Fibroblast of mammary gland (primary cell): ENCODE measurements around the gene BRD7.

Source experiments
- DNase-seq: peaks from one replicate; pipeline ENCODE4 v3.0.0-alpha.2; 2010; ENCODE audit warnings: low read depth
- H3K4me3 ChIP-seq: 2 replicates; pipeline ENCODE4 v1.5.1; 2011; ENCODE audit warnings: low read depth, mild to moderate bottlenecking, low read length, moderate library complexity; ENCODE audit not compliant: control insufficient read depth
- TF ChIP-seq, protein P1 (sequence below): conservative IDR thresholded peaks from 2 replicates; pipeline ENCODE4 v1.5.1; 2011; ENCODE audit warnings: low read depth, low read length, inconsistent platforms; ENCODE audit not compliant: control insufficient read depth, insufficient read depth

The BRD7 gene

DNA sequence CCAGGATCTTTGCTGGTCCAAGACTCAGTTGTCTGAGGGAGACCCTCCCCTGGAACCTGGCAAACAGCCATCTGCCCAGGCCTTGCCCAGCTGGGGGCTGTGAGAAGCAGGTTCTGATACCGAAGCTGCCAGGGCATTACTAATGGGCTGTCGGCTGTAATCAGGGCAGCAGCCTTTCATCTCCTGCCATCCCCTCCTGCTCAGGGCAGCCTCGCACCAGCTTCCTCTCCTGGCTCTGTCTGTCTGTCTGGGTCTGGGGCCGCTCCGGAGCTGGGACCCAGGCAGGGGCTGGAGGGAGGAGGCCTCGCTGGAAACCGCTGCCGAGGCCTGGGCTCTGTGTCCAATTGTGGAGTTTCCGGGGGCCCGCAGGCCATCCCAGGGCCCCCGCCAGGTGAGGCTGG lies 21.6 kb upstream of the BRD7 start:
- no peak overlapping the region for H3K4me3 ChIP-seq
- TF ChIP-seq, protein P1, sequence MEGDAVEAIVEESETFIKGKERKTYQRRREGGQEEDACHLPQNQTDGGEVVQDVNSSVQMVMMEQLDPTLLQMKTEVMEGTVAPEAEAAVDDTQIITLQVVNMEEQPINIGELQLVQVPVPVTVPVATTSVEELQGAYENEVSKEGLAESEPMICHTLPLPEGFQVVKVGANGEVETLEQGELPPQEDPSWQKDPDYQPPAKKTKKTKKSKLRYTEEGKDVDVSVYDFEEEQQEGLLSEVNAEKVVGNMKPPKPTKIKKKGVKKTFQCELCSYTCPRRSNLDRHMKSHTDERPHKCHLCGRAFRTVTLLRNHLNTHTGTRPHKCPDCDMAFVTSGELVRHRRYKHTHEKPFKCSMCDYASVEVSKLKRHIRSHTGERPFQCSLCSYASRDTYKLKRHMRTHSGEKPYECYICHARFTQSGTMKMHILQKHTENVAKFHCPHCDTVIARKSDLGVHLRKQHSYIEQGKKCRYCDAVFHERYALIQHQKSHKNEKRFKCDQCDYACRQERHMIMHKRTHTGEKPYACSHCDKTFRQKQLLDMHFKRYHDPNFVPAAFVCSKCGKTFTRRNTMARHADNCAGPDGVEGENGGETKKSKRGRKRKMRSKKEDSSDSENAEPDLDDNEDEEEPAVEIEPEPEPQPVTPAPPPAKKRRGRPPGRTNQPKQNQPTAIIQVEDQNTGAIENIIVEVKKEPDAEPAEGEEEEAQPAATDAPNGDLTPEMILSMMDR: no peak
- DNase-seq: no peak

DNA sequence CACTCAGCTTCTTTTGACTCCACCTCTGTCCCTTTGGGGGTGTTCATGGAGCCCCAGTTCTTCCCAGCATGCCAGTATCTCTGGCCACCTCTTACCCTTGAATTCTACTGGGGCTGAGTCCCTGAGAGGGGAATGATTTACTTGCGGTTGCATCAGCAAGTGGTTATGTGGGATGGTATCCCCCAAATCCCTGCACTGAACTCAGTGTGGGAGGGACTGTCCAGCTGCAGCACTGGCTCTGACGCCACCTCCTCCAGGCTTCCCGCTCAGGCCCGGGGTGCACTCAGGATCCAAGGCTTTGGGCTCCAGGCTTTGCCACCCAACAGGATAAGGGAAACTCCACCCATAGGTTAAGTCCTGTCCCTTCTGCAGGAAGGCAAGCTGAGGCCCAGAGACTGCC lies 21.1 kb upstream of the BRD7 start:
- no peak for DNase-seq
- TF ChIP-seq, protein P1: no peak
- no peak overlapping the region for H3K4me3 ChIP-seq

DNA sequence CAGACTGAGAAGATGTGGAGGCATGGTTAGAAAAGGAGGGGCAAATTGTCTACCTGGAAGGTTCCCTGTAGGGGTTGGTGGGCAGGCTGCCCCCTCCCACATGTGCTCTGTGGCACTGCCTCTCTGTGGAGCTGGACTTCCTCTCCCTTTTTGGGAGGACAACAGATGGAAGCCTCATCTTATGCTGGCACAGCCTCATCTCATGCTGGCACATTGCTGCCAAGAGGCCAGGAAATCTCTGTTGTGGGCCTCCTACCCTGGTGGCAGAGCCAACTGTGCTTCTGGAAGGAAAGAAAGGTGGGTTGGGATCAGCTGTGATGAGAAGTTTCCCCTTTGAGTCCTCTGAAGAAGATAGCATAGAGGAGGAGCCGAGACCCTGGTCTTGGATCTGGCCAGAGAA lies 19.7 kb upstream of the BRD7 start:
- no peak overlapping the region for H3K4me3 ChIP-seq
- TF ChIP-seq, protein P1: no peak
- no peak for DNase-seq

DNA sequence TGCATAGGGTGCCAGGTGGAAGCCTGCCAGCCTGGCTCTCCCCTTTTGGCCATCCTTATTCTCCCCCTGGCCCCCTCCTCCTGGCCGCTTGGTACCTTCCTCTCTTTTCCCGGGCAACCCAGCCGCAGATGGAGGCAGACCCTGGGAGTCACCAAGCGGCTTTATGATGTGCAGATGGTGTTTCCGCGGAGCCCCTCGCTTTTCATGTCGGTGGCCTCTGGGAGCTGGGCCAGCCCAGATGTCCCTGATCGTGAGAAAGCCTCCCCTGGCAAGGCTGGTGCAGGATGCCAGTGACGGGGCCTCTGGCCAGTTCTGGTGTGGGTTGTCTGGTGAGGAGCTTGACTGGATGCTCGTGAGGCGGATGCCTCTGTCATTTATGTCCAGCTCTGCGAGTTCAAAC lies 18.0 kb upstream of the BRD7 start:
- H3K4me3 ChIP-seq: no peak overlapping the region
- TF ChIP-seq, protein P1: no peak

DNA sequence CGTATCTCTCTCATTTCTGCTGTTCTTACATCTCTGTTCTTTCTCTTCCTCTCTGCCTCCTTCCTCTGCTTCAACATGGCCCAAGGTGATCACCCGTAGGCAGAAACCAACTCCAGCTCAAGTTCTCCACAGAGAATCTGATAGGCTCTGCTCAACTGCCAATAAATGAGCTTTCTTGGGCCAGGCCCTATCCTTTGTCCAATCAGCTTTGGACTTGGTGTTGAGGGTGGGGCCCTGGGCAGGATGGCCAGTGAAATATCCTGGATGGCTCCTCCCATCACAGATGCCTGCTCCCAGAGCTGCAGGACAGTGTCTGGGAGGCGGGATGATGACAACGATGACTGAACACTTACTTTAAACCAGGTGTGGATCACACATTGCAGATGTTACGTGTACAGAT lies 17.4 kb upstream of the BRD7 start:
- DNase-seq: peak; percentile 24
- H3K4me3 ChIP-seq: no peak overlapping the region
- TF ChIP-seq, protein P1: no peak

More for the DNA sequence above, 18.0 kb upstream of the BRD7 start:
- no peak for DNase-seq

DNA sequence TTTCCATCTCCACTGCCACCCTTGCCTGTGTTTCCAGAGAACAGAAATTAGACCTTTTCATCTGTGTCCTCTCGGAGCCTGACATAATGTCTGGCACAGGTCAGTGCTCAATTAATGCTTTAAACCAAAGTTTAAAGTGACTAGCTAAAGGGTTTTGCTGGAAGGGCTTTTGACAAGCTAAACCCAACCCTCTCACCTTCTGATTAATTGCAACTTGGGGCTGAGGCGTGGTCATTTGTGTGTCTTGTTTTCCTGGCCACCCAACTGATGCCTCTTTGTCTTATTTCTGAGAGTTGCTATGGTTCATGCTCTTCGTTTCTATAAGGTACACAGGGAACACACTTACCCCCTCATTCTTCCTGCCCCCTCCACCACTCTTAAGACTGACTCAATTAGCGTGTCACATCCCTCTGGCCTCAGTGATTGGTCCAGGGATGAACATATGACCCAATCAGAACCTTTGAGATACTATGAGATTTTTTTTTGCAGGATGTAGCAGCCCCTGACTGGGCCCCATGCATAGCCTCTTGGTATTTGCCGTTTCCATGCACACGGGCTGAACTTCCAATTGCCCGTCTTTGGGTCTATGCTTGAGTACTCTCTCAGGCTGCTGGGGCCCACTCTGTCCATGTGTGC lies 15.8 kb upstream of the BRD7 start:
- no peak overlapping the region for H3K4me3 ChIP-seq
- TF ChIP-seq, protein P1: no peak
- DNase-seq: no peak

DNA sequence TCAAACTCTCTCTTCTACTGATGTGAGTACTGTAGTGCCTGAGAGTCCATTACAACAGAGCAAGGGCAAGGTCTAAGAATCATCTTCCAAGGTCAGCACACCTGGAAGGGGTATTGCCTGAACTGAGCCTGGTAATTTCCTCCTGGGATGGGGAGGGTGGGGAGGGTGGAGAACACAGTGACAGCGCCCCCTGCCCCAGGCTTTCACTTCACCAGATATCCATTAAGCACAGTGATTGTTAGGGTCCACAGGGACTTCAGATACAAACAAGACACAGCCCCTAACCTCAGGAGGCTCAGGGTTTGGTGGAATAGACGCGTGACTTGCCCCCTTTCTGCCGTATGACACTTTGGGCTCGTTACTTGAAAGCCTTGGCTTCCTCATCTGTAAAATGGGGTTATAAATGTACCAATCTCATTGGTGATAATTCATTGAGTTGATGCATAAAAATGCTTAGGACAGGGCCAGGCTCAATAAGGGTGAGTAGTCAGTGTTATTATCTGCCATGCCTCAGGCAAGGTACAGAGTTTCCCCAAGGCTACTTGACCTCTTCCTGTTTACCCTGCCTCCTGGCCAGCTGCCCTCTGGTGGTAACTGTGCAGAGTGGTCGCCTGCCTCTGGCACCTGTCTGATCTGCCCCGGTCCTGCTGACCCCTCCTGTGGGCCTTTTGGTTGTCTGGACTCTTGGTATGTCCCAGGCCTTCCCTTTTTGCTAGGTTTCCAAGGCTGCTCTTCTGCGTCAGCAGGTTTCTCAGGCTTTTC lies 13.1 kb upstream of the BRD7 start:
- DNase-seq: no peak
- TF ChIP-seq, protein P1: no peak
- no peak overlapping the region for H3K4me3 ChIP-seq
